Stimulated activated CD8-positive, alpha-beta memory T cell treated with anti-CD3 and anti-CD28 coated beads, Interleukin-7, amount 100 ng/mL, for 1 hour (primary cell): Measurements from ENCODE around the gene OTOP3.

ENCODE experiments used
- DNase-seq, 2 donors: peaks; one replicate each; pipeline ENCODE4 v3.0.0-alpha.2; 2020; ENCODE audit warnings: low read depth in 2 of 2

OTOP3 gene

GRCh38 chr17:74916851-74917199 is 18.9 kb upstream of the OTOP3 start:
- no peak for DNase-seq

DNA sequence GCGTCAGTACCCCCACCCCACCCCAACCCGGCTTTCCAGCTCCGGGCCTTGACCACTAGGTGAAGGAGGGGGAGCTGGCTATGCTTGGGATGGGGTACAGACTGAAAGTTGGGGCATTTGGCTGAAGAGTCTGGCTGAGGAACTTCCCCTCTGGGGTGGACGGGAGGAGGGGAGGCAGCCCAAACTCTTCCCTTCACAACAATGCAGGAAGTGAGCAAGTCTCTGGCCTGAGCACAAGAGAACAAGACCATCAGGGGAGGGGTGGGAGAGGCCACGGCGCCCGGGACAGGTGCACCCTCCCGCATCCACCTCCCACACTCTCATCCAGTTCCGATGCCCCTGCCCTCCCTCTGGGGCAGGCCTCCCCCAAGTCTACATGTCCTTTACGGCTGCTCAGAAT is 18.3 kb upstream of the OTOP3 start:
- no peak for DNase-seq

DNA sequence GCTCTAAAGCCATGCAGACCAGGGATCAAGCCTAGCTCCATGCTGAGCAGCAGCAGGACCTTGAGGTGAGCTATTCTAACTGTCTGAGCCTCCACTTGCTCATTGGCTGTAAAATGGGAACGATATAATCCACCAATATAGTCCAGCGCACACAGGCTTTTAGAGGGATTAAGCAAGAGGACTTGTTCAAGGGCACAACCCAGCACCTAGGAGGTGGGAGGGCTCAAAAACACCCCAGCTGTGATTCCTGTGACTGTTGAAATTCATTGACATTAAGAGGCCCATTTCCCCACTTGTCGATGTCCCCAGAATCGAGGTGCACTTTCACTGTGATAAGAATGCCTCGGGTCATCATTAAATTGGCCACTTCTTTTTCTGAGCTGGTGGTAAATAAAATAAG is 16.8 kb upstream of the OTOP3 start:
- DNase-seq: no peak

DNA sequence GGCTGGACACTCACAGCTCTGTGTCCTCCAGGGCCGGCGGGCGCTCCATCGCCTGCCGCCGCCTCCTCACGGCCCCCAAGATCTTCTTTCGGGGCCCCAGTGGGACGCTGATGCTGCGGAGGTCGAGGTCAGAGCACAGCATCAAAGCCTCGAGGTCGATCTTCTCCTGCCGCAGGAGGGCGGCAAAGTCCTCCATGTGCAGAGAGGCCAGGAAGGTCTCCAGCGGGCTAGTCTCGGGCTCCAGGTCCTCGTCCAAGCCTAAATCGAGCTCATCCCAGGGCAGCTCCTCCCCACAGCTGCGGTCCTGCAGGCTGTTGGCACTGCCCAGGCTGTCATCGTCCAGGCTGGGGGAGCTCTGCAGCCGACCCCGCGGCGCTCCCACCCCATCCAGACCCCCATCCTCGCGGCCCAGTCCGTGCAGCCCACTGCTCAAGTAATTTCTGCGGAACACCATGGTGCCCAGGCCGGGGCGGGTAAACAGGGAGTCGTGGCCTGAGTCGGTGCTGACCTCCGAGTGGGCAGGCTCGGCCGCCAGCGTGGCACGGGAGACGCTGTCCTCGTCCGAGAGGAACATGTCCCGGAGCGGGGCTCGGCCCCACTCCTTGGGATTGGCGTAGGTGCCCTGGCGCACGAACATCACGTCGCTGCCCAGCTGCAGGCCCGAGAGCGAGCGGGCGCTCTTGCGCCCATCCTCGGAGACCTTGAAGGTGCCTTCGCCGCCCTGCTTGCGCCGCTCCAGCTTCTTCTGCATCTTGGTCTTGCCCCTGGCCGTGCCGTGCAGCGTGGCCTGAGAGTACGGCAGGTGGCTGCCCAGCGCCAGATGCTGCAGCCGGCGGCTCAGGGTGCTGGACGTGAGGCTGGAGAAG is 16.0 kb upstream of the OTOP3 start:
- DNase-seq: no peak

GRCh38 chr17:74920306-74920620 is 15.4 kb upstream of the OTOP3 start:
- no peak for DNase-seq

DNA sequence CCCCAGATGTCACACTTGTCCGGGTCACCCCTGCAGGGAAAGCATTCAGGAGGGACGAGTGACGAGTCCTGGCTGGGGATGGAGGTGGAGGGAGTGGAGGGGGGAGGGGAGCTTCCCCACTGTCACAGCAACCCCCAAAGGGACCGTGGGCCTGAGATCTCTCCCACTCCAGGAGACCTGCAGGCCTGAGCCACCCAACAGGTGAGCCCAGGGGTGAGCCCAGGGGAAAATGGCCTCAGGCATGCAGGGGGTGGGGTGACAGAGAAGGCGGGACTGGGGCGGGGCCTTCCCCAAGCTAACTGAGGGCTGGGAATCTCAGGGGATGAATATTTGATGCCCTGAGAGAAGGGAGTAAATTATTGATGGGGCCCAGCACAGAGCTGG is 15.1 kb upstream of the OTOP3 start:
- no peak for DNase-seq

GRCh38 chr17:74921026-74921681 is 14.5 kb upstream of the OTOP3 start:
- DNase-seq: no peak

DNA sequence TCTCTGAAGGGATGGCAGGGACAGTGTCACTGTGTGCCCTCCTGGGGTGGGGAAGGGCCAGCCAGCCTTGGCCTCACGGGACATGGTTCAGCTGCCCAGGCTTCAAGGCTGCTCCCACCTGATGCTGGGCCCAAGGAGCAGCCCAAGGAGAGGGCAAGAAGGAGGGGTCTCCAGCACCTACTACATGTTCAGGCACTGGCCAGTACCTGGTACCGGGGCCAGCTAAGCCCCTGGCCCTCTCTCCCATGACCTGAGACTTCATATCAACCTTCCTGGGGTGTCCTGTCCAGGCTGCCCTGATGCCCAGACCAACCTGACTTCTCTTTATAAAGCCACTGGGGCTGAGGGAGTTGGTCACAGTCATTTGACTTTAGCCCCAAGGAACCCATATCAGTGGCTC is 13.9 kb upstream of the OTOP3 start:
- DNase-seq: no peak

GRCh38 chr17:74922172-74922571 is 13.5 kb upstream of the OTOP3 start:
- no peak for DNase-seq

GRCh38 chr17:74922694-74923537 is 12.8 kb upstream of the OTOP3 start, which contains the start of gene USH1G:
TSS of gene USH1G (minus strand) at chr17:74923255. CDS start at chr17:74923073, 182 bp downstream.
- DNase-seq: no peak

DNA sequence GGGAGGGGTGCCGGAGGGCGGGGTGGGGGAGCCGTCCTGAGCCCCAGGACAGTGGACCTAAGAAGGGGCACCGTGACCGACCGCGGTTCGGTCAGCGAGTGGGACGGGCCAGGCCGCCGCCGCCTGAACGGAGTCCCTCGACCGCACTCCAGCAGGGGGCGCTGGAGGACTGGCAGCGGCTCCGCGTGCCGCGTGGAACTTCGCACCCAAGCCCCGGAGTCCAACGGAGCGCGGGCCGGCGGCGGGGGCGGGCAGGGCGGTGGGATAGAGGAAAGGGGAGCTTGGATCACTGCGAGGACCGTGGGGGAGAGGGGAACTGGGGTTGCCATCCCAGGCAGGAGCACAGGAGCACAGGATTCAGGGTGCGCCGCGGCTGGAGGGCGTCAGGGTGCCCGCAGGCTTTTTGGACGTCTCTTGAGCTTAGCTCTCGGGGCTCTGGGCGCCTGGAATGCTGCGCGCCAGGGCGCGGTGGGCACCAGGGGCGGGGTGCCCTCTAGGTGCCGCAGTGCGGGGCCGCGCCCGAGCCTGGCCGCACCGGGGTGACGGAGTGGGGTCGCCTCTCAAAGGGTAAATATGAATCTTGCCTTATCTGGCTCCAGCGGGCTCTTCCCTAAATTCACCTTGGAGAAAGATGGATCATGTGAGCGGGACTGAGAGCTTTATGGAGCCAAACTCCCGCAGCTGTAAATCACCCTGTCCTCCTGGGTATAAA is 12.0 kb upstream of the OTOP3 start:
- DNase-seq: peak; percentile 25 to 55

DNA sequence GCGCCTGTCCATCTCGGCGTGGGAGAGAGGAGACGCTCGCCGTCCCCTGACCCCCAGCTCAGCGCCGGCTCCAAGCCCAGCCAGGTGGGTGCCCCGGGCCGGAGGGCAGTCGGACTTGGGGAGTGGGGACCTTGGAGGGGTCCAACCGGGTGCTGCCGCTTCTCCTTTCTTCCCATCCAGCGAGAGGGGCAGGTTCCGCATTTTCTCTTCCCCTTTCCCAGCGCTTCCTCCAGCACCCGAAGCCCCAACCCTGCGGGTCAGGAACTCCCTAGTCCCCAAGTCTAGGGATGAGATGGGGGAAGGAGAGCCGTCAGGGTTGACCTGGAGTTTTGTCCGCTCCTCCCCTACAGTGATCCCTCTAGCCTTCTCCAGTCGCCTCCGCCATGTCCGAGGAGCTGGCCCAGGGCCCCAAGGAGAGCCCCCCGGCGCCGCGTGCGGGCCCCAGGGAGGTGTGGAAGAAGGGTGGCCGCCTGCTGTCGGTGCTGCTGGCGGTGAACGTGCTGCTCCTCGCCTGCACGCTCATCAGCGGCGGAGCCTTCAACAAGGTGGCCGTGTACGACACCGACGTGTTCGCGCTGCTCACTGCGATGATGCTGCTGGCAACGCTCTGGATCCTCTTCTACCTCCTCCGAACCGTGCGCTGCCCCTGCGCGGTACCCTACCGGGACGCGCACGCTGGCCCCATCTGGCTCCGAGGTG is 11.3 kb upstream of the OTOP3 start, which contains the start of gene OTOP2:
Gene OTOP2, plus strand, starts transcription at position 24 of the 699 bp plus-strand sequence. Its CDS starts 360 bp downstream, at position 384.
- no peak for DNase-seq

- DNase-seq: no peak
Measured at GRCh38 chr17:74925242-74925641, 10.5 kb upstream of the OTOP3 start.

GRCh38 chr17:74928786-74929185 is 6.9 kb upstream of the OTOP3 start:
- no peak for DNase-seq

GRCh38 chr17:74930535-74931036 is 5.1 kb upstream of the OTOP3 start:
- no peak for DNase-seq

DNA sequence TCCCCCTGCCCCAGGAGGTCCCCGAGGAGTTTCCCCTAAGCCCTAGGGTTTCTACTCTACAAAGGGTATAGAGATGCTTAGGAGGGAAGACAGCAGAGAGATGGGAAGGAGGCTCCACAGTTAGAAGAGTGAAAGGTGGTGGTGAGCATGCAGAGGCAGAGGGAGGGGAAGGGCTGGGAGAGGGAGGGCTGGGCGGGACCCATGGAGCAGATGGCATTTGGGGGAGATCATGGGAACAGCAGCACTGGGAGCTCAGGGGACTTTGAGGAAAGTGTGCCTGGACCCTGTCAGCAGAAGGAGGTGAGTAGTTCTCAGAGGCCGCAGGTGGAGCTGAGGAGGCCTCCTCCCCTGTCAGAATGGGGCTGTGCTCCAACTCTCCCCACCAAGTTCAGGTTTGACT is 650 bp upstream of the OTOP3 start:
- no peak for DNase-seq

- no peak for DNase-seq
Measured at GRCh38 chr17:74936470-74936799, 737 bp downstream of the OTOP3 start.

GRCh38 chr17:74937064-74938051 is 1.7 kb downstream of the OTOP3 start:
- no peak for DNase-seq

- DNase-seq: no peak
Measured at GRCh38 chr17:74938194-74938950, 2.7 kb downstream of the OTOP3 start.
